Activated CD4-positive, alpha-beta T cell treated with anti-CD3 and anti-CD28 coated beads for 36 hours (primary cell): ENCODE data around the gene VPS54. TPM values are rescaled to one million over a fixed set of nuclear protein-coding genes. Genes with fewer than 3 reads are reported as not detected.
A peak's percentile ranks its signal among the peaks of the same experiment; 100 is the strongest.

Experiments
- ATAC-seq: fragments of 200-7000 bp; cut with Tn5 transposase; one replicate; pipeline ENCODE4 v1.10.0; 2021; ENCODE audit warnings: mild to moderate bottlenecking, moderate library complexity
- CTCF ChIA-PET: fragments of 350-600 bp; sonication (Branson Sonifier 250); formaldehyde crosslinking; loops from one replicate; lab custom pipeline; 2021; ENCODE audit warnings: antibody characterized with exemption; lab: Charles Lee
- POLR2A ChIA-PET: fragments of 350-600 bp; sonication (Branson Sonifier 250); formaldehyde crosslinking; loops from one replicate; lab custom pipeline; 2021; ENCODE audit warnings: antibody characterized with exemption, inconsistent platforms; lab: Charles Lee
- DNase-seq: peaks from one replicate; pipeline ENCODE4 v3.0.0-alpha.2; 2020
- H3K27ac Mint-ChIP-seq: one replicate; pipeline ENCODE4 v1.8.0; 2021; ENCODE audit warnings: mixed read lengths
- H3K27me3 Mint-ChIP-seq: one replicate; pipeline ENCODE4 v1.8.0; 2021; ENCODE audit warnings: mixed read lengths
- H3K36me3 Mint-ChIP-seq: one replicate; pipeline ENCODE4 v1.8.0; 2021; ENCODE audit warnings: low read depth, mixed read lengths
- H3K4me1 Mint-ChIP-seq: one replicate; pipeline ENCODE4 v1.8.0; 2021; ENCODE audit warnings: mixed read lengths
- H3K4me3 Mint-ChIP-seq: one replicate; pipeline ENCODE4 v1.8.0; 2021; ENCODE audit warnings: mild to moderate bottlenecking, moderate library complexity, mixed read lengths
- H3K9me3 Mint-ChIP-seq: one replicate; pipeline ENCODE4 v1.8.0; 2021; ENCODE audit warnings: low read depth, mixed read lengths
- intact Hi-C, 2 experiments: fragments of 100-400 bp; cut with DNase I in 1 of 2; cut with micrococcal nuclease in 1 of 2; formaldehyde crosslinking; loops; one replicate each; pipeline versions ENCODE4 v1.14.2 to v1.15.1; 2022 to 2024; cut with DNase I, micrococcal nuclease
- total RNA-seq, 2 experiments: library from RNA; stranded (reverse); gene quantifications; one replicate each; pipeline ENCODE4 v1.2.3, GENCODE V29; 2021

Gene VPS54
- total RNA-seq, 2 experiments from 2014 or later, result 9.0 to 11.7 TPM

GRCh38 chr2:63899639-63900038, 119.6 kb downstream of the VPS54 start:
- peaks cover 40% of the 10 kb centered on the region for H3K36me3 Mint-ChIP-seq
- peaks cover 9% of the 10 kb centered on the region for H3K9me3 Mint-ChIP-seq
- no peaks in the 10 kb centered on the region for H3K27me3 Mint-ChIP-seq
- H3K27ac Mint-ChIP-seq, result no peak overlapping the region
- POLR2A ChIA-PET, result no interaction called here
- DNase-seq (no peak), ATAC-seq (no peak)
- intact Hi-C loops, result no loop called here
- H3K4me3 Mint-ChIP-seq, result no peak overlapping the region
- CTCF ChIA-PET, result interaction anchor here (0.8 to 1.1 kb wide), 2 partner anchors 36 to 427 kb away, joined by 3 read pairs; no protein-coding TSS in a partner anchor
- H3K4me1 Mint-ChIP-seq, result peaks cover 18% of the 10 kb centered on the region

GRCh38 chr2:63898839-63899238, 120.4 kb downstream of the VPS54 start:
- H3K36me3 Mint-ChIP-seq, result peaks cover 39% of the 10 kb centered on the region
- ChIA-PET CTCF (interaction anchor here (0.6 to 0.8 kb wide), 3 partner anchors 35 to 952 kb away, joined by 3 read pairs; no protein-coding TSS in a partner anchor), POLR2A (no interaction called here)
- ATAC-seq (no peak), DNase-seq (no peak)
- no peak overlapping the region for H3K27ac Mint-ChIP-seq
- no peak overlapping the region for H3K4me3 Mint-ChIP-seq
- intact Hi-C loops, result no loop called here
- H3K9me3 Mint-ChIP-seq, result peaks cover 6% of the 10 kb centered on the region
- peaks cover 18% of the 10 kb centered on the region for H3K4me1 Mint-ChIP-seq
- H3K27me3 Mint-ChIP-seq, result no peaks in the 10 kb centered on the region

- Mint-ChIP-seq H3K4me3 (no peak overlapping the region), H3K27me3 (no peaks in the 10 kb centered on the region), H3K9me3 (no peaks in the 10 kb centered on the region), H3K27ac (no peak overlapping the region), H3K36me3 (peaks cover 21% of the 10 kb centered on the region), H3K4me1 (peaks cover 4% of the 10 kb centered on the region)
- DNase-seq (no peak), ATAC-seq (no peak)
- intact Hi-C loops, result no loop called here
- ChIA-PET POLR2A (no interaction called here), CTCF (interaction anchor here (1.3 kb wide), 1 partner anchor 203 kb away, joined by 3 read pairs; no protein-coding TSS in a partner anchor)
These were observed 125.1 kb downstream of the VPS54 start for GRCh38 chr2:63894167-63894566.

- H3K4me3 Mint-ChIP-seq, result no peak overlapping the region
- no peaks in the 10 kb centered on the region for H3K9me3 Mint-ChIP-seq
- peak overlapping the region; percentile 15 for H3K27ac Mint-ChIP-seq
- peaks cover 10% of the 10 kb centered on the region for H3K4me1 Mint-ChIP-seq
- DNase-seq (no peak), ATAC-seq (no peak)
- no peaks in the 10 kb centered on the region for H3K27me3 Mint-ChIP-seq
- H3K36me3 Mint-ChIP-seq, result peaks cover 21% of the 10 kb centered on the region
- ChIA-PET CTCF (interaction anchor here (0.7 to 1.8 kb wide), 4 partner anchors 10 to 176 kb away, joined by 3 to 6 read pairs (median 4); no protein-coding TSS in a partner anchor), POLR2A (no interaction called here)
- intact Hi-C loops, result no loop called here
These were observed 126.1 kb downstream of the VPS54 start for GRCh38 chr2:63893163-63893562.

GRCh38 chr2:63891488-63892030, 127.7 kb downstream of the VPS54 start:
- Mint-ChIP-seq H3K4me1 (peaks cover 10% of the 10 kb centered on the region), H3K27ac (no peak overlapping the region), H3K4me3 (no peak overlapping the region), H3K27me3 (no peaks in the 10 kb centered on the region), H3K9me3 (no peaks in the 10 kb centered on the region), H3K36me3 (peaks cover 24% of the 10 kb centered on the region)
- intact Hi-C loops, result no loop called here
- ChIA-PET CTCF (interaction anchor here (0.6 to 1.8 kb wide), 5 partner anchors 10 to 436 kb away, joined by 3 to 6 read pairs (median 4); no protein-coding TSS in a partner anchor), POLR2A (no interaction called here)
- DNase-seq, result no peak
- ATAC-seq, result no peak

- intact Hi-C loops, result no loop called here
- ChIA-PET CTCF (interaction anchor here (0.9 to 1.8 kb wide), 4 partner anchors 14 to 305 kb away, joined by 4 to 6 read pairs (median 6); no protein-coding TSS in a partner anchor), POLR2A (no interaction called here)
- Mint-ChIP-seq H3K27me3 (no peaks in the 10 kb centered on the region), H3K27ac (no peak overlapping the region), H3K9me3 (no peaks in the 10 kb centered on the region), H3K36me3 (peaks cover 27% of the 10 kb centered on the region), H3K4me1 (peaks cover 10% of the 10 kb centered on the region), H3K4me3 (no peak overlapping the region)
- no peak for ATAC-seq
- DNase-seq, result no peak
These were observed 128.6 kb downstream of the VPS54 start for GRCh38 chr2:63890678-63891077.

- no peaks in the 10 kb centered on the region for H3K9me3 Mint-ChIP-seq
- POLR2A ChIA-PET, result no interaction called here
- ATAC-seq (peak; percentile 89), DNase-seq (peak; percentile 67)
- no peak overlapping the region for H3K4me3 Mint-ChIP-seq
- CTCF ChIA-PET, result interaction anchor here (1.0 to 1.8 kb wide), 3 partner anchors 12 to 195 kb away, joined by 3 to 6 read pairs (median 3); no protein-coding TSS in a partner anchor
- H3K27ac Mint-ChIP-seq, result peak overlapping the region; percentile 60
- intact Hi-C loops, result loop anchor here (1.0 to 2.0 kb wide), 2 partner anchors 24 to 196 kb away; no protein-coding TSS in a partner anchor
- no peaks in the 10 kb centered on the region for H3K27me3 Mint-ChIP-seq
- peaks cover 10% of the 10 kb centered on the region for H3K4me1 Mint-ChIP-seq
- peaks cover 32% of the 10 kb centered on the region for H3K36me3 Mint-ChIP-seq
These were observed 130.5 kb downstream of the VPS54 start for GRCh38 chr2:63888490-63889402.

GRCh38 chr2:63888053-63888452, 131.2 kb downstream of the VPS54 start:
- POLR2A ChIA-PET, result no interaction called here
- intact Hi-C loops, result loop anchor here (1.0 to 2.0 kb wide), 2 partner anchors 23 to 196 kb away; no protein-coding TSS in a partner anchor
- no peak overlapping the region for H3K4me3 Mint-ChIP-seq
- CTCF ChIA-PET, result interaction anchor here (1.0 kb wide), 1 partner anchor 194 kb away, joined by 3 read pairs; no protein-coding TSS in a partner anchor
- peaks cover 31% of the 10 kb centered on the region for H3K36me3 Mint-ChIP-seq
- H3K27ac Mint-ChIP-seq, result no peak overlapping the region
- no peaks in the 10 kb centered on the region for H3K9me3 Mint-ChIP-seq
- ATAC-seq (no peak), DNase-seq (no peak)
- H3K27me3 Mint-ChIP-seq, result no peaks in the 10 kb centered on the region
- H3K4me1 Mint-ChIP-seq, result peaks cover 10% of the 10 kb centered on the region

GRCh38 chr2:63886445-63886844, 132.8 kb downstream of the VPS54 start:
- POLR2A ChIA-PET, result no interaction called here
- ATAC-seq (no peak), DNase-seq (no peak)
- H3K36me3 Mint-ChIP-seq, result peaks cover 34% of the 10 kb centered on the region
- H3K4me1 Mint-ChIP-seq, result peaks cover 25% of the 10 kb centered on the region
- intact Hi-C loops, result no loop called here
- H3K9me3 Mint-ChIP-seq, result no peaks in the 10 kb centered on the region
- CTCF ChIA-PET, result interaction anchor here (0.5 kb wide), 1 partner anchor 1156 kb away, joined by 3 read pairs; no protein-coding TSS in a partner anchor
- no peak overlapping the region for H3K27ac Mint-ChIP-seq
- no peaks in the 10 kb centered on the region for H3K27me3 Mint-ChIP-seq
- H3K4me3 Mint-ChIP-seq, result no peak overlapping the region

- intact Hi-C loops, result loop anchor here in 1 of 2 experiments (2.0 kb wide), 1 partner anchor 14 kb away; no protein-coding TSS in a partner anchor
- CTCF ChIA-PET, result interaction anchor here (1.1 to 2.0 kb wide), 4 partner anchors 10 to 19 kb away, joined by 4 to 5 read pairs (median 4); no protein-coding TSS in a partner anchor
- POLR2A ChIA-PET, result no interaction called here
- H3K27ac Mint-ChIP-seq, result peak overlapping the region; percentile 70
- ATAC-seq, result peak; percentile 78
- no peak overlapping the region for H3K4me3 Mint-ChIP-seq
- H3K36me3 Mint-ChIP-seq, result peaks cover 26% of the 10 kb centered on the region
- no peaks in the 10 kb centered on the region for H3K9me3 Mint-ChIP-seq
- H3K4me1 Mint-ChIP-seq, result peaks cover 26% of the 10 kb centered on the region
- no peaks in the 10 kb centered on the region for H3K27me3 Mint-ChIP-seq
- DNase-seq, result peak; percentile 15
These were observed 136.7 kb downstream of the VPS54 start for GRCh38 chr2:63882395-63883105.

- POLR2A ChIA-PET, result no interaction called here
- ATAC-seq, result no peak
- no peaks in the 10 kb centered on the region for H3K9me3 Mint-ChIP-seq
- no peak overlapping the region for H3K4me3 Mint-ChIP-seq
- intact Hi-C loops, result no loop called here
- H3K36me3 Mint-ChIP-seq, result peaks cover 29% of the 10 kb centered on the region
- CTCF ChIA-PET, result no interaction called here
- H3K4me1 Mint-ChIP-seq, result peaks cover 29% of the 10 kb centered on the region
- no peaks in the 10 kb centered on the region for H3K27me3 Mint-ChIP-seq
- DNase-seq, result no peak
- peak overlapping the region; percentile 52 for H3K27ac Mint-ChIP-seq
These were observed 138.0 kb downstream of the VPS54 start for GRCh38 chr2:63881205-63881604.
